HL-60/S4 treated with phorbol 12-myristate 13-acetate at 8.2 ng/mL for 4 days and 3 days (cell line): ENCODE measurements around the gene LYAR.

Experiments used
- in situ Hi-C: fragments of 300-500 bp; cut with MboI; formaldehyde crosslinking; loops from 2 replicates; pipeline ENCODE4 v1.15.0; 2022; ENCODE audit warnings: low sequenced_read_pairs

LYAR gene

GRCh38 chr4:4289941-4290850 lies at the start of gene LYAR, which contains the start of gene ZBTB49:
Gene LYAR (minus strand): TSS chr4:4290154. CDS start chr4:4283742, 6,412 bp downstream.
Gene ZBTB49 (plus strand): TSS chr4:4290251. CDS start chr4:4299946, 9,695 bp downstream.
- in situ Hi-C loops, result no loop called here

DNA sequence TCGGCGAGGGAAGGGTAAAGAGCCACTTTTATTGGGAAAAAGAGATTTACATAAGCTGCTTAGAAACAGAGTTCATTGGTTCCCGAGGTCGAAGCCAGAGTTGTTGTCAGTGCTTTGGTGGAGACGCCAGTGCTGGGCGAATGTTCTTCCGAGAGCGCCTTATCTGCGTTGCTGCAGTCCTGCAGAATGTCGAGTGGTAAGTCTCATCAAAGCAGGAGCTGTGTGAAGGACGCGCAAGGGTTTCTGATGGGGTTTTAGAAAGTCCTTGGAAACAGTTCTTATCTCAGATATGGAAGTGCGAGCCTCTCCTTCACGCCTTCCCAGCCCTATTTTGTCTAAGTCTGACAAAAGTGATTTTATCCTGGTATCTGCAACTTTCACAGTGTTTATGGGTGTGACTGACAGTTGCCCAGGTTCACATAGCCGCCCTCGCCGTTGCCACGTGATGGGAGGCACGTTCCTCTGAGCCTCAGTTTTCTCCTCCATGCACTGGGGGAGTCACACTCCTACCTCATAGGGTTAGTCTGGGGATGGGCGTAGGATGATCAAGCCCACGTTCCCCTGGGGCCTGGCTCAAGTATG lies 49.6 kb upstream of the LYAR start:
- in situ Hi-C loops, result loop anchor here (10.0 kb wide), 1 partner anchor 75 kb away; no protein-coding TSS in a partner anchor

- in situ Hi-C loops, result loop anchor here (10.0 kb wide), 1 partner anchor 74 kb away; no protein-coding TSS in a partner anchor
Observed at GRCh38 chr4:4338210-4339001, 48.5 kb upstream of the LYAR start.

- in situ Hi-C loops, result loop anchor here (10.0 kb wide), 1 partner anchor 70 kb away; no protein-coding TSS in a partner anchor
Observed at GRCh38 chr4:4334798-4335520, 45.0 kb upstream of the LYAR start.

DNA sequence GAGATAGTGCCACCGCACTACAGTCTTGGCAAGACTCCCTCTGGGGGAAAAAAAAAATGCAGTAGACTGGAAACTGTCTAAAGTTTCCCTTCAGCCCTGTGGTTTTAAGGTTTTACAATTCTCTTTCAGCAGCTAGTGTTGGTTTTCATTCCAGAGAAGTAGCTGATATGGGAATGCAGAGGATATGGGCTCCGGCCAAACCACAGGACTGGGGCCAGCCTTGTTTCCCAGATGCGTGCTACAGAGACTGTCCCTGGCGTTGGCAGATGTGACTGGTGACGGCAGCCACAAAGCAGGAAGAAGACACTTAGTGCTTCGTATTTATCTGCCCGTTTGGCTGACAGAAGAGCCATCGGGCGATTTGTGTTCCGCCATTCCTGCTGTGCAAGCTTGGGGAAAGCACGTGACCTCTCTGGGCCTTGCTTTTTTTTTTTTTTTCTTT lies 43.3 kb upstream of the LYAR start:
- in situ Hi-C loops, result loop anchor here (10.0 kb wide), 1 partner anchor 68 kb away; no protein-coding TSS in a partner anchor

DNA sequence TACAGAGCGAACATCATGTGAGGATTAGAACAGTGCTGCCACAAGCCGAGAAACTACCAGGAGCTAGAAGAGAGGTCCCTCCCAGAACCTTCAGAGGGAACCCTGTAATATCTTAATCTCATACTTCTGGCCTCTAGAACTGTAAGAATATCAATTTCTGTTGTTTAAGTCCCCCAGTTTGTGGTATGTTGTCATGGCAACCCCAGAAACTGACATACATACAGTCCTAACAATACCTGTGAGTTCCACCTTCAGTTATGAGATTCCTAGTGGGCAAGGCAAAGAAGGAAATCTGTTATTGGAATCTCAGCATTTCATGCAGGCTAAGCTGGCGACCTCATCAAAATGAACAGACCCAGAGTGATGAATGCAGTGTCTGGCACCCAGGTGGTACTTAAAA lies 42.6 kb upstream of the LYAR start:
- in situ Hi-C loops, result loop anchor here (10.0 kb wide), 1 partner anchor 68 kb away; no protein-coding TSS in a partner anchor

GRCh38 chr4:4330794-4331193 lies 40.8 kb upstream of the LYAR start:
- in situ Hi-C loops, result loop anchor here (10.0 kb wide), 1 partner anchor 66 kb away; no protein-coding TSS in a partner anchor

GRCh38 chr4:4329496-4329895 lies 39.5 kb upstream of the LYAR start:
- in situ Hi-C loops, result no loop called here

- in situ Hi-C loops, result no loop called here
Observed at GRCh38 chr4:4328840-4329239, 38.9 kb upstream of the LYAR start.

DNA sequence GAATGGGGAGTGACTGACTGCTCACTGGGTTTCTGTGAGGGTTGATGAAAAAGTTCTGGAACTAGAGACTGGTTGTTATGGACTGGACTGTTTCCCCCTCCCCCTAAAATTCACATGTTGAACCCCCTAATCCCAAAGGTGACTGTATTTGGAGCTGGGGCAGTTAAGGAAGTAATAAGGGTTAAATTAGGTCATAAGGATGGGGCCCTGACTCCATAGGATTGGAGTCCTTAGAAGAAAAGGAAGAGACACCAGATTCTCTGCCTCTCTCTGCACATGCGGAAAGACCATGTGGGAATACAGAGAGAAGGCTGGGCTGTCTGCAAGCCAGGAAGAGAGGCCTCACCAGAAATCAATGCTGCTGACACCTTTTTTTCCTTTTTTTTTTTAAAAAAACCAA lies 38.3 kb upstream of the LYAR start:
- in situ Hi-C loops, result no loop called here

DNA sequence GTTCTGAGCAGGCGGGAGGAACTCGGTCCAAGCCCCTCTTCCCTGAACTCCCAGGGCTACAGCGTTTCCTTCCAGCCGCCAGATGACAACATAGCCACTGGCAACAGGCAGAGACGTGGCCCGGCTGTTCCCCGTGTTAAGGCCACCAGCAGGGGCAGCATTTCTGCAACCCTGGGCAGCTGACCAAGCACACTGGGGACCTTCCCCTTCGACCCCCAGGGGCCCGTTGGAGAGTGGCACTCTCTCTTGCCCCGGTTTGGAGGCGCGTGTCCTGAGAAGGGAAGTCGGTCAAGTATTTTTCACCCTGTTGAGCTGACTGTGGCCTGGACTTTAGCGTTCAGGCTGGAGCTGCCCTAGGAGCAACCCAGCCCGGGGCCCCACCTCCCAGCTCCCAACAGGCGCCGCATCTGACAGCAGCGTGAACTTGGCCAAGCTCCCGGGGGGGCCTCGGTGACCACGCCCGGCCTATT lies 37.7 kb upstream of the LYAR start:
- in situ Hi-C loops, result no loop called here

DNA sequence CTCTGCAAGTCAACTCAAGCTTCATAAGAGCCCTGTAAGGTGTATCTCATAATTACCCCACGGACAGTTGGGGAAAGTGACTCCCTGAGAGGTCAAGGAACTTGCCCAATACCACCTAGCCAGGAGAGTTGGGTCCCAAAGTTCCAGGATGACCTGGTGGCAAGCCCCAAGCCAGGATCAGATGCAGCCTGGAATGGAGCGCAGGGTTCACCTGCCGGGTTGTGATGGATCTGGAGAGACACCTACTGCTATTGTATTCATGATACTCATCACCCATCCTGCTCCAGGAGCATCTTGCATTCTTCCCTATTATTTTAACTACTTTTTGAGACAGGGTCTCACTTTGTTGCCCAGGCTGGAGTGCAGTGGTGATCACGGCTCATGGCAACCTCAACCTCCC lies 36.2 kb upstream of the LYAR start:
- in situ Hi-C loops, result no loop called here

- in situ Hi-C loops, result no loop called here
Observed at GRCh38 chr4:4325321-4325720, 35.4 kb upstream of the LYAR start.

DNA sequence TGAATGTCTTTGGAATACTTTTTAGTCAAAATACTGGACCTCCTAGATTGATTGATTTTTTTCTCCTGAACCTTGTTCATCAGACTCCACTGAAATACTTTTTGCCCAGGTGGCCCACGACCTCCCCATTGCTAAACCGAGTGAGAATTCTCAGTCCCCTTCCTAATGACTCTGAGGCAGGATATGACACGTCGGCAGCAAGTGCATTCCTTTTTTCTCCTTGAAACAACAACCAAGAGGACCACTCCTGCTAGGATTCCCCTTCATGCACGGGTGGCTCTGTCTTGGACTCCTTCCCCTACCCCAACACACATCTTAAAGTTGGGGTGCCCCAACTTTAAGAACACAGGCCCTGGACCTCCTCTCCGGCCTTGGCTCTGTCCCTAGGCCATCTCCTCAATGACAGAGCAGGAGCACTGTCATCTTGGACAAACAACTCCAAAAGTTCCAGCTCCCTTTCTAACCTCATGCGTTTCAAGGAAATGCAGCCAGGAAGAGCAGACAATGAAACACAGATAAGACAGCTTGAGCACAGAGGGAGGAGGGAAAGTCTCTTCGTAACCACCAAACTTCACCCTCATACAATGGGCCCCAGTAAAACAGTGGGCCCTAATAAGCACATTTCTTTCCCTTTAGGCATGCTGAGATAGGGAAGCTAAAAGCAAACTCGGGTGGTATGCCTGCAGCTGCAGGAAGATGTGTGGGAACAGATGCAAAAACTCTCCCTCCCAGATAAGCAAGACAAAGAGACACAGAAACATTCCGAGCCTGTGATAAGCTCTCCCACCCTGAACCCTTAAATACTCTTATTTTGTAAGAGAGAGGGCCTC lies 34.0 kb upstream of the LYAR start:
- in situ Hi-C loops, result no loop called here

DNA sequence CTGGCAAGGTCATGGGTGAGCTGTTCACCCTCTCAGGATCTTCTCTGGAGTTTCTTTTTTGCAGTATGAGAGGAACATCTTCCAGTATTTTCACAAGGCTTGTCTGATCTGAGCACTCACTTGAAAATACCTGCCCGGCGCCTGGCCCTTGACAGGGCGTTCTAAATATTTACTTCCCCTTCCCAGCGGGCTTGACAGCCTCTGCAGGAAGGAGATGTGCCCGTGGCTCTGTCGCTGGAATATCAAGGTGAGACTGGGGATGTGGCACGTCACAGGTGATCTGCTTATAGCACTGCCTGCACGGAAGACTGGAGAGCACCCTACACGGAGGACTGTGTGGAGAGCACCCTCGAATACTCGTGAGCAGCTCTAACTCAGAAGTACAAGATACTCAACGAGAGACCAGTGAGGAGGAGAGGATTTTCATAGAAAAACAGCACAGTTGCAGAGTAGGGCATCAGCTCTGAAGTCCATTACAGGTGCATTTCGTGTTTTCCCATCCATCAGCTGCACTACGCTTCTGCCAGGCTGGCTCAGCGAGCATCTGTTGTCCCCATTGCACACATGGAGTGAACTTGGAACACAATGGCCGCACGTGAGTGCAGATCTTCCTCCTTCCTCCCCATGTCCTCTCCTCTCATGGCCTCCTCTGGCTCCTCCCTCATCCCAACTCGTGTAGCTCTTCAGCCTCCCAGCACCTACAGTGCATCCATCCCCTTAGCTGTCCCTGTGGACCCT lies 32.2 kb upstream of the LYAR start:
- in situ Hi-C loops, result no loop called here

- in situ Hi-C loops, result no loop called here
Observed at GRCh38 chr4:4320951-4321714, 31.2 kb upstream of the LYAR start.

DNA sequence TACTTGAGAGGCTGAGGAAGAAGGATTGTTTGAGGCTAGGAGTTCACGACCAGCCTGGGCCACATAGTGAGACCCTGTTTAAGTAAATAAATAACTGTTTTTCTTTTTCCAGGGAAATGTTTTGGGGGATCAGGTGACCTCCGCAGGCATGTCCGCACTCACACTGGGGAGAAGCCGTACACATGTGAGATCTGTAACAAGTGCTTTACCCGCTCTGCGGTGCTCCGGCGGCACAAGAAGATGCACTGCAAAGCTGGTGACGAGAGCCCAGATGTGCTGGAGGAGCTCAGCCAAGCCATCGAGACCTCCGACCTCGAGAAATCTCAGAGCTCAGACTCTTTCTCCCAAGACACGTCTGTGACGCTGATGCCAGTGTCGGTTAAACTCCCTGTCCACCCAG lies 30.6 kb upstream of the LYAR start:
- in situ Hi-C loops, result no loop called here
